A172 (cell line): Measurements from ENCODE around the gene RALY. TPM values are rescaled to one million over a fixed set of nuclear protein-coding genes. Genes with fewer than 3 reads are reported as not detected.

ENCODE experiments used
- DNase-seq: peaks from one replicate; pipeline ENCODE4 v3.0.0-alpha.2; 2015; ENCODE audit warnings: low spot score
- total RNA-seq: library from RNA; depleted of rRNA; stranded (reverse); fragments of >200 nt; shearing (Covaris generic); gene quantifications from 2 replicates; pipeline ENCODE4 v1.2.3, GENCODE V29; 2014

Gene RALY
- total RNA-seq, 1 experiment from 2014 or later, result 126 TPM

DNA sequence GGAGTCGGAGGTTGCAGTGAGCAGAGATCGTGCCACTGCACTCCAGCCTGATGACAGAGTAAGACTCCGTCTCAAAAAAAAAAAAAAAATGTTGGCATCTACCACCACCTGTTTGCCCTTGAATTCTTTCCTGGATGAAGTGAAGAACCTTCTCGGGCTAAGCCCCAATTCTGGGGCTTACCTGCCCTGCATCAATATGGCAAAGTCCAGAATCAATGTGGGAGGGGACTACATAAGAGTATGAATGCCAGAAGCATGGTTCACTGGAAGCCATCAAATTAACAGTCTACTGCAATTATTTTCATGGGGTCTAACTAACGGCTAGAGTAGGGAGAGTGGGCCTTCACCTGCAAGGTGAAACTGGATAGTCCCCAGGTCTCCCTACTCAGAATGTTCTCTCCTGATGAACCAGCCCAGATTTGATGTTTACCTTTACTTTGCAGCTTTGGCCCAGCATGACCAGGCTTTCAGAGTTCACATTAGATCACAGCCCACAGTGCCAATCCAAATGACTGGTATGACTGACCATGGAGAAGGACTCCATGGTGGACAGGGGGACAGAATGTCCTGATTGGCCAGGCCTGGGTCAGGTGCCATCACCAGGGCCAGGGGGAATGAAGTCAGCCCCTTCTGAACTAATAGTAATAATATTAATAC, 7.0 kb upstream of the RALY start:
- no peak for DNase-seq

- no peak for DNase-seq
Observed at GRCh38 chr20:33990075-33990474, 3.6 kb upstream of the RALY start.

GRCh38 chr20:33991502-33991901, 2.2 kb upstream of the RALY start:
- DNase-seq, result no peak

- no peak for DNase-seq
Observed at GRCh38 chr20:33992145-33992922, 1.4 kb upstream of the RALY start.

- peak; percentile 97 for DNase-seq
Observed at GRCh38 chr20:33992923-33993575, 662 bp upstream of the RALY start.

DNA sequence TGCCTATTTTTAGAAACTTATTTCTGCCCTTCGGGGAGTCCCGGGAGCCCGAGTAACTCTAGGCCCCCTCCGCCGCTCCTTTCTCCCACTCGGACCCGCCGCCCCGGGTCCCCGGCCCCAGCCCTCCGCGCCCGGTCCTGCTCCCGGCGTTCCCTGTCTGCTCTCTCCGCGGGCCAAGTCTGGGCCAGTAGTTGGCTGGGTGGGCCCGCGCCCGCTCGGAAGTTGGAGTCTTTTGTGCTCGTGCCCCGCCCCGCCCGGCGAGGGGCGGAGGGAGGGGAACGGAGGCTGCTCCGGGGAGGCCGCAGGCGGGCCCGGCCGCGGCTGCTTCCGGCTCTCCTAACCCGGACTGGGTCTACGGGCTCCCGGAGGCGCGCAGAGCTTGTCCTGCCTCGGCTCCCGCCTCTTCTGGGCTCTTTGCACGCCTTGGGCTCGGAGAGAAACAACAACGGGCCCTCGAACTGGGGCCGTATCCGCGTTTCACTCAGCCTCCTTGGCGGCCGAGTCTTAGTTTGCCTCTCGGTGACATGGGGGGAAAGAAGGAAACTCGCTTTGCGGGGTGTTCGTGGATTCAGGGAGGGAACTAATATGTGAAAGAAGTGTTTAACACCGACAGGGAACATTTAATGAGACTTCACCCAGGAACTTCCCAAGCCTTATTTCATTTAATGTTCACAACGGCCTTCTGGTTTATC, 657 bp downstream of the RALY start:
- peak; percentile 65 for DNase-seq

- DNase-seq, result no peak
Observed at GRCh38 chr20:33995053-33995831, 1.5 kb downstream of the RALY start.

GRCh38 chr20:33999025-33999649, 5.4 kb downstream of the RALY start:
- no peak for DNase-seq

DNA sequence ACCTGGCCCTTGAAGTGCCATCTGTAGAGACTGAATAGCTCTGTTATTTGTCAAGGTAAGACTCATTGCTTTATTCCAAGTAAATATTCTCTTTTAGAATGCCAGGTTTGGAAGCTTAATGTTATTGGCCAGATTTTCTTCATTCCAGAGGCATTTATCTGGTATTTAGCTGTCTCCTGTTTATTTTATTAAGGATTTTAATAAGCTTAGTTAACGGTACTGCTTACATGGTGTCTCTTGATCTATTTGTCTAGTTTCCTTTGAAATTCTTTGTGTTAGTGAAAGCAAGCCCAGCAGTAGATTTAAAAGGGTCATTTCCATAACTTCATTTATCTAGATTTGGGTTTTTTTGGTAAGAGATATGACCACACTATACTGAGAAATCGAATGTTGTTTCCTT, 7.7 kb downstream of the RALY start:
- no peak for DNase-seq

DNA sequence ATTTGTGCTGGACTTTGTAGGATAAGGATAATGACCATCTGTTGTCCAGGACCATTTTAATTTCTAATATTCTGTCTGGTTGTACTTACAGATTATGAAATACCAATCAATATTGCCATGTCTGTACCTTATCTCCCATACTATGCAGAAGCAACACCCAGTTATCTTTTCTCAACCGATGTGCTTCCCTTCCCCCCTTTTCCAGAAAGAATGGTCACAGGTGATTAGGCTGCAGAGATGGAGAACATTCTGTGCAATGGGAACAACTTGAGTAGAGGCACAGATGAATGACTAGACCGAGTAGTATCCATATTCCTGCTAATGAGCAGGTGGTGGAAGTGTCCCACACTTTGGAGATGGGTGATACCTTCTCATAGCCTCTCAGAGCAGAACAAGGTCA, 10.5 kb downstream of the RALY start:
- no peak for DNase-seq

DNA sequence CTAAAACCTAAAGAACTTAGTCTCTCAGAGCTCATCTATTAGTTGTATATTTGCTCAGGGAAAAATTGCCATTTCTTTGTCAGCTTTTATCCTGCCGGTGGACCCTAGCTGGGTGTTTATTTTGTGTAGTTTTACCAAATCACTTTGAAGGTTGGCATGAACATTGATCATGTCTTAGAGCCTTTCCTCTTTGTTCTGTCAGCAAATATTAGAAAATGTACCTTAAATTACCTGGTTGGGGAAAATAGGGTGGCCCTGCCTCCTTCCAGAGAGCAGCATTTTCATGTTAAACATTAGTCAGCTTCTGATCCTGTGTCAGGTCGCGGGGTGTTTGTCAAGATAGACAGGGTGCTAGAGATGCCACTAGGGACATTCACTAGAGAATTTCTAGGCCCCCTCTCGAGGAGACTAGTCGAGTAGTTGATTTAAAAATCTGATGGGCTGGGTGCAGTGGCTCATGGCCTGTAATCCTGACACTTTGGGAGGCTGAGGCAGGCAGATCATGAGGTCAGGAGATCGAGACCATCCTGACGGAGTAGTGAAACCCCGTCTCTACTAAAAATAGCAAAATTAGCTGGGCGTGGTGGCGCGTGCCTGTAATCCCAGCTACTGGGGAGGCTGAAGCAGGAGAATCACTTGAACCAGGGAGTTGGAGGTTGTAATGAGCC, 11.2 kb downstream of the RALY start:
- no peak for DNase-seq

DNA sequence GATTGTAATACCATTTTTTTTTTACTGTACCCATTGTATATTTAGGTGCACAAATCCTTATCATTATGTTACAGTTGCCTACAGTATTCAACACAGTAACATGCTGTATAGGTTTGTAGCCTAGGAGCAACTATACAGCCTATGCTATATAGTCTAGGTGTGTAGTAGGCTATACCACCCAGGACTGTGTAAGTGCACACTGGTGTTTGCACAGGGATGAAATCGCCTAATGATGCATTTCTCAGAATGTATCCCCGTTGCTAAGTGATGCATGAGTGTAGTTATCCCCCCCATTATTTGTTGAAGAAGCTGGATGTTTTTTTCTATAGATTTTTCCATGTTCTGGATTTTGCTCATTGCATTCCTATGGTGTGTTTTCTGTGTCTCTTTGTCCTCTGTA, 12.9 kb downstream of the RALY start:
- no peak for DNase-seq

- DNase-seq, result no peak
Observed at GRCh38 chr20:34008477-34008876, 14.8 kb downstream of the RALY start.

- no peak for DNase-seq
Observed at GRCh38 chr20:34010405-34010931, 16.8 kb downstream of the RALY start.

DNA sequence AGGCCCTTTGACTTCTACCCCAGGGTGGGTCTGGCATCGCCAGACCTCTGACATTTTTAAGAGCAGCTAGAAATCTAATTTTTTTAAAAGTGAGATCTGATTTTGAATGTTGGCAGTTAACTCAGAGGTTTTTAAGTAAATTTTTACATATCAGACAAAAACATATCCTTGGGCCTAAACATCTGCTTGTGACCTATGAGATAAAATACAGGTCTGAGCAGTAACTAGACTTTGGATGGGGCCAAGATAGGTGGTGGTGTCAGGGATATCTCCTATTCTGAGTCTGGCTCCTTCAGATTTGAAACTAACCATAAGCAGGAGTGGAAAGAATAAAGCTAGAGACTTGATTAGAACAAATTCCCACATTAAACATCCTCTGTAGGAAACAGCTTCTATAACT, 17.6 kb downstream of the RALY start:
- DNase-seq, result no peak

DNA sequence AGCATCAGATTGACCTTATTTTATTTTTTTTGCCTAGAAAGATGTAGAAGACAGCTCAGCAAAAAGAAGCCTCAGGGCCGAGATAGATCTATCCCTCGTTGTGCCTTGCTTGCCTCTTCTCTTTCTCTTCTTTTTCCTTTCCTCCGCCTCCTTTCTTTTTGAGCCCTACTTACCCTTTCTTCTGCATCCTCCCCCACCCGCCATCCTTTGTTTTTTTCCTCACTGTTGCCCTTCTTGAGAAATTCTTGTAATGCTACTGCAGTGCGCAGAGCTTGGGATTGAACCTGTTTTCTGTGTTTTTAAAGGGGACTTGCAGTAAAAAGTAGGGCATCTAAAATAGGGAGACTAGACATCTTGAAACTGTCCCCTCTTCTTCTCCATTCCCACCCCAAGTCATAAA, 18.6 kb downstream of the RALY start:
- DNase-seq, result no peak

GRCh38 chr20:34012735-34013134, 19.0 kb downstream of the RALY start:
- no peak for DNase-seq

DNA sequence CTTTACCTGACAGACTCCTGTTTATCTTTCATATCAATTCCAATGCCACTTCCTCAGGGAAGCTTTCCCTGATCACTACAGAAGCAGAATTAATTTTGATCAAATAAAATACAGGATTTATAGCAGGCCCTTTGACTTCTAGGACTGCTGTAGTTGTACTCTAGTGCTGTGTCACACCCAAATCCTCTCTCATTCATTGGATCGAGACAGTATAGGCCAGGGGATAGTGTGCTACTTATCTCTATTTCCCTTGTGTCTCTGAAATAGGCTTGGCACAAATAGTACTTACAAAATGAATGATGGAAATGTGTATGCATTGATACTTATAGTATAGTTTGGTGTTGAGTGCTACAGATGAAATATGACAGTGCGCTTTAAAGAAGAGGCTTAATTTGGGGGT, 19.8 kb downstream of the RALY start:
- DNase-seq, result no peak

GRCh38 chr20:34014878-34015277, 21.2 kb downstream of the RALY start:
- DNase-seq, result no peak
